ENCODE data around the gene SINHCAF. TPM values are rescaled to one million over a fixed set of nuclear protein-coding genes. Genes with fewer than 3 reads are reported as not detected.

SINHCAF gene
- total RNA-seq, 1 donor from 2014 or later: 115 TPM

DNA sequence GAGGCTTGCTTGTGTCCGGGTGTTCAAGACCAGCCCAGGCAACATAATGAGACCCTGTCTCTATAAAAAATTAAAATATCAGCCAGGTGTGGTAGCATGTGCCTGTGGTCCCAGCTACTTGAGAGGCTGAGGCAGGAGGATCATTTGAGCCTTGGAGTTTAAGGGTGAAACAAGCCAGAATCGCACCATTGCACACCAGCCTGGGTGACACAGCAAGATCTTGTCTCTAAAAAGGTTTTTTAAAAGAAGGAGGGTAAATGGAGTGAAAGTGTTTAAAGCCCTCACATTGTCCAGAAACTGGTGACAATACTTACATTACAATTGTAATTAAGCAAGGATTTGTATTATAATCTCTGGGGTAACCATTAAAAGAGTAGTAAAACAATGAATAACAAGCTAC, 64.2 kb downstream of the SINHCAF start:
- H4K20me1 ChIP-seq (ENCODE audit: insufficient read depth, low read length): no peaks in the 10 kb centered on the region
- Mint-ChIP-seq H3K4me1 (ENCODE audit: low read depth, unreplicated experiment) (no peaks in the 10 kb centered on the region), H3K27ac (ENCODE audit: unreplicated experiment) (no peak overlapping the region), H3K4me3 (ENCODE audit: unreplicated experiment) (no peak overlapping the region), H3K36me3 (ENCODE audit: low read depth, unreplicated experiment) (no peaks in the 10 kb centered on the region), H3K27me3 (ENCODE audit: low read depth, unreplicated experiment) (no peaks in the 10 kb centered on the region), H3K9me3 (ENCODE audit: unreplicated experiment) (no peaks in the 10 kb centered on the region)
- DNase-seq (ENCODE audit: low read depth): no peak
- TF ChIP-seq CTCF (IDR thresholded peaks at IDR 0.05; ENCODE audit: insufficient read depth, low read depth, low read length): no peak
- TF ChIP-seq EZH2 (IDR thresholded peaks at IDR 0.05; ENCODE audit: insufficient read depth, low read length): no peak
- FAIRE-seq: no peak
- H2AFZ ChIP-seq (ENCODE audit: low read depth, low read length): no peak overlapping the region
- H3K9ac ChIP-seq (ENCODE audit: low read length): no peak overlapping the region
- no peaks in the 10 kb centered on the region for H3K4me1 ChIP-seq (ENCODE audit: insufficient read depth, low read length)
- no peaks in the 10 kb centered on the region for H3K9me3 ChIP-seq (ENCODE audit: insufficient read depth, low read depth, low read length)
- H3K79me2 ChIP-seq (ENCODE audit: insufficient read depth, low read length): no peaks in the 10 kb centered on the region
- no peak overlapping the region for H3K4me2 ChIP-seq (ENCODE audit: low read length)
- H3K4me3 ChIP-seq (ENCODE audit: insufficient read depth, low read depth, low read length): no peak overlapping the region
- no peaks in the 10 kb centered on the region for H3K27me3 ChIP-seq (ENCODE audit: insufficient read depth, low read length)
- H3K27ac ChIP-seq (ENCODE audit: low read depth, low read length): no peak overlapping the region
- no peaks in the 10 kb centered on the region for H3K36me3 ChIP-seq (ENCODE audit: insufficient read depth, low read length)

- FAIRE-seq (no peak), DNase-seq (ENCODE audit: low read depth) (no peak)
- H3K4me3 ChIP-seq (ENCODE audit: insufficient read depth, low read depth, low read length): no peak overlapping the region
- Mint-ChIP-seq H3K9me3 (ENCODE audit: unreplicated experiment) (no peaks in the 10 kb centered on the region), H3K36me3 (ENCODE audit: low read depth, unreplicated experiment) (no peaks in the 10 kb centered on the region), H3K27ac (ENCODE audit: unreplicated experiment) (no peak overlapping the region), H3K27me3 (ENCODE audit: low read depth, unreplicated experiment) (no peaks in the 10 kb centered on the region), H3K4me1 (ENCODE audit: low read depth, unreplicated experiment) (no peaks in the 10 kb centered on the region), H3K4me3 (ENCODE audit: unreplicated experiment) (no peak overlapping the region)
- no peaks in the 10 kb centered on the region for H3K79me2 ChIP-seq (ENCODE audit: insufficient read depth, low read length)
- no peaks in the 10 kb centered on the region for H3K36me3 ChIP-seq (ENCODE audit: insufficient read depth, low read length)
- no peak overlapping the region for H3K27ac ChIP-seq (ENCODE audit: low read depth, low read length)
- no peak overlapping the region for H2AFZ ChIP-seq (ENCODE audit: low read depth, low read length)
- no peaks in the 10 kb centered on the region for H3K27me3 ChIP-seq (ENCODE audit: insufficient read depth, low read length)
- H3K4me2 ChIP-seq (ENCODE audit: low read length): no peak overlapping the region
- H3K9ac ChIP-seq (ENCODE audit: low read length): no peak overlapping the region
- no peaks in the 10 kb centered on the region for H4K20me1 ChIP-seq (ENCODE audit: insufficient read depth, low read length)
- TF ChIP-seq EZH2 (IDR thresholded peaks at IDR 0.05; ENCODE audit: insufficient read depth, low read length) (no peak), CTCF (IDR thresholded peaks at IDR 0.05; ENCODE audit: insufficient read depth, low read depth, low read length) (no peak)
- no peaks in the 10 kb centered on the region for H3K4me1 ChIP-seq (ENCODE audit: insufficient read depth, low read length)
- H3K9me3 ChIP-seq (ENCODE audit: insufficient read depth, low read depth, low read length): no peaks in the 10 kb centered on the region
Observed at GRCh38 chr12:31260840-31261239, 65.1 kb downstream of the SINHCAF start.

DNA sequence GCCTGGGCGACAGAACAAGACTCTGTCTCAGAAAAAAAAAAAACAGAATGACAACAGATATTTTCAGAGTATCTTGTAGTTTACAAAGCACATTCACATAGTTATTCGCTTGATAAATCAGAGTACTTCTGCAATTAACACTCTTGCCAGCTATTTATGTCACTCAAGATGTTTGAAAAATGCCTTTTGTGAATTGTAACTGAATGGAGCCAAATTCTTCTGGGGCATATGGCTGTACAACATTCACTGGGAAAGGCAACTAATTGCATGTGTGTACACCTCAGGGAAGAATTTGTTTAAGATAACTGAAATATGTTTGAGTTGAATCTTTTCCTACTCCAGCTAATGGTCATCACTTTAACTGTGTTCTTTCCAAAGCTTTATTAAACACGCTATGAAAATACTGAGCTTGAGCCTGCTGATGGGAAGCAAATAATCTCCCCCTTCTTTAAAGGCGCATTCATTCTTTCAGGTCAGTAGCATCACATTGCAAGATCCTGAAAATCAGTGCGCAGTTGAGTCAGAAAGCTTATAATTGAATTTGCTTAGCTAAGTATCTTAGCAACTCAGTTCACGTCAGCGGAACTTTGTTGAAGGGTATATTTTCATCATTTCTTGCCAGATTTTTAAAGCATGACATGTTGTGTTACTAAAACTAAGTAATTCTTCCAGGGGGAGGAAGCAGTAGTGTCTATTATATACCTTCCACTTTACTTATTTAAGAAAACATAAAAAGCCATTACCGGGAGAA, 66.6 kb downstream of the SINHCAF start:
- H3K36me3 ChIP-seq (ENCODE audit: insufficient read depth, low read length): no peaks in the 10 kb centered on the region
- TF ChIP-seq EZH2 (IDR thresholded peaks at IDR 0.05; ENCODE audit: insufficient read depth, low read length) (no peak), CTCF (IDR thresholded peaks at IDR 0.05; ENCODE audit: insufficient read depth, low read depth, low read length) (no peak)
- Mint-ChIP-seq H3K36me3 (ENCODE audit: low read depth, unreplicated experiment) (no peaks in the 10 kb centered on the region), H3K27me3 (ENCODE audit: low read depth, unreplicated experiment) (no peaks in the 10 kb centered on the region), H3K4me3 (ENCODE audit: unreplicated experiment) (no peak overlapping the region), H3K4me1 (ENCODE audit: low read depth, unreplicated experiment) (no peaks in the 10 kb centered on the region), H3K27ac (ENCODE audit: unreplicated experiment) (no peak overlapping the region), H3K9me3 (ENCODE audit: unreplicated experiment) (no peaks in the 10 kb centered on the region)
- DNase-seq (ENCODE audit: low read depth) (no peak), FAIRE-seq (no peak)
- H3K4me3 ChIP-seq (ENCODE audit: insufficient read depth, low read depth, low read length): no peak overlapping the region
- no peaks in the 10 kb centered on the region for H4K20me1 ChIP-seq (ENCODE audit: insufficient read depth, low read length)
- no peaks in the 10 kb centered on the region for H3K4me1 ChIP-seq (ENCODE audit: insufficient read depth, low read length)
- H3K79me2 ChIP-seq (ENCODE audit: insufficient read depth, low read length): no peaks in the 10 kb centered on the region
- H2AFZ ChIP-seq (ENCODE audit: low read depth, low read length): no peak overlapping the region
- no peaks in the 10 kb centered on the region for H3K27me3 ChIP-seq (ENCODE audit: insufficient read depth, low read length)
- H3K9ac ChIP-seq (ENCODE audit: low read length): no peak overlapping the region
- no peak overlapping the region for H3K4me2 ChIP-seq (ENCODE audit: low read length)
- no peaks in the 10 kb centered on the region for H3K9me3 ChIP-seq (ENCODE audit: insufficient read depth, low read depth, low read length)
- H3K27ac ChIP-seq (ENCODE audit: low read depth, low read length): no peak overlapping the region

All from astrocyte (in vitro differentiated cells and primary cell).